ENCODE data around the gene METTL3. TPM values are rescaled to one million over a fixed set of nuclear protein-coding genes. Genes with fewer than 3 reads are reported as not detected.

Gene METTL3
- total and polyA plus RNA-seq, 2 of the 13 experiments (the other 11 are each of a cell fraction or from before 2014, with no cell fraction given): 123 to 130 TPM

- ATAC-seq (no peak), DNase-seq (ENCODE audit: low spot score) (no peak), FAIRE-seq (no peak)
- Histone ChIP-seq H3K4me1 (ENCODE audit: insufficient read depth, low read length) (peaks cover 24% of the 10 kb centered on the region), H3K4me3 (replicated peaks in 1 of 3; ENCODE audit: insufficient read depth in 1 of 3, low read depth in 2 of 3, low read length in 3 of 3) (no peak overlapping the region), H2AFZ (ENCODE audit: low read length) (no peak overlapping the region), H3K27ac (ENCODE audit: extremely low read length, insufficient read depth, low read length) (no peak overlapping the region), H3K36me3 (replicated peaks in 1 of 2; ENCODE audit: control insufficient read depth in 1 of 2, insufficient read depth in 2 of 2, low read length in 2 of 2) (no peaks in the 10 kb centered on the region), H3K79me2 (ENCODE audit: insufficient read depth, low read length) (no peaks in the 10 kb centered on the region), H3K27me3 (ENCODE audit: control insufficient read depth in 1 of 2, insufficient read depth in 2 of 2, low read length in 2 of 2) (peaks cover 0 to 11% of the 10 kb centered on the region in 2 experiments; a peak in 2 of 5 replicates), H3K9ac (ENCODE audit: insufficient read depth, low read depth, low read length) (no peak overlapping the region), H4K20me1 (ENCODE audit: insufficient read depth, low read length) (no peaks in the 10 kb centered on the region), H3K4me2 (ENCODE audit: low read depth, low read length) (no peak overlapping the region), H3K9me3 (ENCODE audit: low read length) (no peaks in the 10 kb centered on the region)
- POLR2A ChIA-PET: no interaction called here
- intact Hi-C loops (cut with micrococcal nuclease; ENCODE audit: unreplicated experiment) (no loop called here), in situ Hi-C loops (cut with HindIII; ENCODE audit: extremely low pct_ligation_motif_present, low pct_unique_long_range_greater_than_20kb) (no loop called here)
- 74% methylated on average over 9 of the region's 9 CpGs for WGBS (ENCODE audit: low lambda C conversion rate)
- no peak for TF ChIP-seq SMAD1 (CRISPR knock-in tag; IDR thresholded peaks at IDR 0.05; ENCODE audit: borderline replicate concordance, low read depth)
- TF ChIP-seq CCAR2 (optimal IDR thresholded peaks at IDR 0.05; ENCODE audit: low read depth, low read length): no peak
- no peak for TF ChIP-seq ZNF225 (CRISPR knock-in tag; IDR thresholded peaks at IDR 0.05)
- no peak for TF ChIP-seq ZFP82 (CRISPR knock-in tag; IDR thresholded peaks at IDR 0.05; ENCODE audit: borderline replicate concordance)
- no peak for TF ChIP-seq ZNF282 (IDR thresholded peaks at IDR 0.05; ENCODE audit: partially characterized antibody)
- no peak for TF ChIP-seq KAT8 (CRISPR knock-in tag; IDR thresholded peaks at IDR 0.05)
- TF ChIP-seq ZKSCAN8 (CRISPR knock-in tag; IDR thresholded peaks at IDR 0.05; ENCODE audit: borderline replicate concordance): no peak
- CTCF ChIA-PET (ENCODE audit: low intra/inter-chr PET ratio, low total read pairs): no interaction called here
- BruUV-seq (replicated peaks): no TSS peak
Measured at GRCh38 chr14:21541413-21542074, 30.4 kb upstream of the METTL3 start.

DNA sequence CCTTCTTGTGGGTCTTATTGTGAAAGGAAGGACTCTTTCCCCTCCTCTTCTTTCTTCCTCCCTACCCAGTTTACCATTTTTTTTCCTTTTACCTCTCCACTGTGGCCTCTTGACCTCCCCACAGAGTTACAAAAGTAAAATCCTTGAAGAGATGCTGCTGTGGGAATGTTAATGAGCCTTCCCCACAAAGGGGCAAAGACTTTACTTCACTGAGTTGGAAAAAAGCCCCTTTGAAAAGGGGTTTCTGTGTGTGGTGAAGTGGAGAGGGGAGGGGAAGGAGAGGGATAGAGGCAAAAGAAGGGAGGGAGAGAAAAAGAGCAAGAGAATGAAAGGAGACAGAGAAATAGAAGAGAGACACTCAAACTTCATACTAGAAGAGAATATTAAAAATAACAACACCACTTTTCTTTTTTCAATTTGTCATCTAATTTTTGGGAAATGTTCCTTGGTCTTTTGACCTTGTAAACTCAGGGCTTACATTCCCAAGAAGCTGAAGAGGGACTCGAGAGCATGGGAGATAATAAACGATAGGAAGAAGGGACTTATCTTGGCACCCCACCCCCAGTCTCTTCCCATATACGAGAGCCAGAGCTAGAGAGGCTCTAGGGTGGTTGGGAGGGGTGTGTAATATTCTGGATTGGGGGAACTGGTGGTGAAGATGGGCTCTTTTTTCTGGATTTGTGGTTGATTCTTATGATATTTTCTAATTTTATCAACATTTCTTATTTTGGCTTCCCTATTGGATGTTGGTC is 28.2 kb upstream of the METTL3 start:
- Histone ChIP-seq H3K27ac (ENCODE audit: extremely low read length, insufficient read depth, low read length) (no peak overlapping the region), H3K4me1 (ENCODE audit: insufficient read depth, low read length) (peaks cover 26% of the 10 kb centered on the region), H3K27me3 (ENCODE audit: control insufficient read depth in 1 of 2, insufficient read depth in 2 of 2, low read length in 2 of 2) (peaks cover 1 to 26% of the 10 kb centered on the region in 2 experiments; a peak in 3 of 5 replicates), H3K9me3 (ENCODE audit: low read length) (peaks cover 6% of the 10 kb centered on the region), H3K36me3 (replicated peaks in 1 of 2; ENCODE audit: control insufficient read depth in 1 of 2, insufficient read depth in 2 of 2, low read length in 2 of 2) (no peaks in the 10 kb centered on the region), H2AFZ (ENCODE audit: low read length) (no peak overlapping the region), H3K9ac (ENCODE audit: insufficient read depth, low read depth, low read length) (no peak overlapping the region), H3K4me2 (ENCODE audit: low read depth, low read length) (no peak overlapping the region), H4K20me1 (ENCODE audit: insufficient read depth, low read length) (no peaks in the 10 kb centered on the region), H3K79me2 (ENCODE audit: insufficient read depth, low read length) (no peaks in the 10 kb centered on the region), H3K4me3 (replicated peaks in 1 of 3; ENCODE audit: insufficient read depth in 1 of 3, low read depth in 2 of 3, low read length in 3 of 3) (no peak overlapping the region)
- FAIRE-seq (no peak), DNase-seq (ENCODE audit: low spot score) (no peak), ATAC-seq (no peak)
- BruUV-seq (replicated peaks): no TSS peak
- POLR2A ChIA-PET: no interaction called here
- WGBS (ENCODE audit: low lambda C conversion rate): 5% methylated on average over 3 of the region's 3 CpGs
- intact Hi-C loops (cut with micrococcal nuclease; ENCODE audit: unreplicated experiment) (no loop called here), in situ Hi-C loops (cut with HindIII; ENCODE audit: extremely low pct_ligation_motif_present, low pct_unique_long_range_greater_than_20kb) (no loop called here)
- CTCF ChIA-PET (ENCODE audit: low intra/inter-chr PET ratio, low total read pairs): no interaction called here
- no peak for TF ChIP-seq ZBTB33 (CRISPR knock-in tag; IDR thresholded peaks at IDR 0.05)
- no peak for TF ChIP-seq KDM5A (IDR thresholded peaks at IDR 0.05; ENCODE audit: borderline replicate concordance, low read length)
- TF ChIP-seq ZNF414 (CRISPR knock-in tag; IDR thresholded peaks at IDR 0.05): no peak
- TF ChIP-seq YEATS4 (CRISPR knock-in tag; IDR thresholded peaks at IDR 0.05; ENCODE audit: borderline replicate concordance): no peak
- TF ChIP-seq ERF (CRISPR knock-in tag; IDR thresholded peaks at IDR 0.05): no peak
- no peak for TF ChIP-seq HIC2 (CRISPR knock-in tag; IDR thresholded peaks at IDR 0.05; ENCODE audit: low read depth)
